CD4-positive, alpha-beta T cell treated with Interleukin-10 for 1 hour (primary cell): ENCODE measurements around the gene MVD.

Experiments
- DNase-seq: peaks from one replicate; pipeline ENCODE4 v3.0.0-alpha.2; 2020

MVD gene

GRCh38 chr16:88697116-88697830, 34.4 kb upstream of the MVD start:
- DNase-seq, result no peak

DNA sequence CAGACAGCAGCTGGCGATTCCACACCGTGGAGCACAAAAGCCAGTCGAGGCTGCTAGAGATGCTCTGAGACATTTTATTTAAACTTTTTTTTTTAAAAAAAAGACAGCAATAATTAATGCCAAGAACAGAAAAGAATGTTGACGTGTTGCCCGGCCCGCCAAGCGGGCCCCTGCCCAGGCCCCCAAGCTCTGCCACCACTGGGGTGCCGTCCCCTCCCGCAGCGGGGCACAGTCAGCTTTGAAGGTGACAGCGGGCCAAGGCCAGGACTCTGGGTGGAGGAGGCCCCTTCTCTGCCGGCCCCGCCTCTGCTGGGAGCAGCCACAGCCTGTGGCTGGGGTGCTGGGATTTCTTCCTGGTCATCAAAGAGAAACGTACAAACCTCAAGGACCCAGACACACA, 33.5 kb upstream of the MVD start:
- no peak for DNase-seq

DNA sequence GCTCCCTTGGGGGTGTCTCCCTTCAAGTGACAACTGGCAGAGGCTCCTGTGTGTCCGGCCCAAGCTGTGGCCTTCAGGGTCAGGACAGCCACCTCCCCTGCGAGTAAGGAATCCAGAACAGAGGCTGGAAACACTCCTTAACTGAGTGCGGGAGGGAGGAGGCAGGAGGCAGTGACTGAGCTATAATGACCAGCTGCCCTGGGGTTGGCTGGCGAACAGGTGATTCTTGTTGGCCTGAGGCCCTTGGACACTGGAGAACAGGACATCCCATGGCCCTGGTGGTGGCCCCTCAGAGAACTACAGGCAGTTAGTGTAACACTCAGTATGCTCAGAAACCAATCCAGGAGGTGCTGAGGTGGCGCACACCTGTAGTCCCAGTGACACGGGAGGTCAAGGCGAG, 32.9 kb upstream of the MVD start:
- no peak for DNase-seq

DNA sequence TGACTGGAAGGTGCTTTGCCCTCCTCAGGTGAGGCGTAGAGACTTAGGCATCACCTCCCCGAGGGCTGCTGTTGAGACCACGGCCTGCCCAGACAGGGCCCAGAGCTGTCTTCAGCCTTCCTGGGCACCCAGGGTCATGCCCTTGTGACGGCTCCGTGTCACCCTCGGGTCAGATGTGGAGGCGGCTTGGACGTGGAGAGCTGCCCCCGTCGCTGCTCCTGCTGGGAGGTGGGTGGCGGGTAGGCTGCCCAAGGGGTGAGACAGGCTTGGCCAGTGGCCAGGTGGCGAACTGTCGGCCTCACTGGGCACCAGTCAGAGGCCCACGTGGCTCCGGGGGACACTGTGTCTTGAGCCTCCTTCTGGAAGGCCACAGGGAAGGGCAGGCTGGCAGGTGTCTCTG, 32.3 kb upstream of the MVD start:
- DNase-seq, result no peak

DNA sequence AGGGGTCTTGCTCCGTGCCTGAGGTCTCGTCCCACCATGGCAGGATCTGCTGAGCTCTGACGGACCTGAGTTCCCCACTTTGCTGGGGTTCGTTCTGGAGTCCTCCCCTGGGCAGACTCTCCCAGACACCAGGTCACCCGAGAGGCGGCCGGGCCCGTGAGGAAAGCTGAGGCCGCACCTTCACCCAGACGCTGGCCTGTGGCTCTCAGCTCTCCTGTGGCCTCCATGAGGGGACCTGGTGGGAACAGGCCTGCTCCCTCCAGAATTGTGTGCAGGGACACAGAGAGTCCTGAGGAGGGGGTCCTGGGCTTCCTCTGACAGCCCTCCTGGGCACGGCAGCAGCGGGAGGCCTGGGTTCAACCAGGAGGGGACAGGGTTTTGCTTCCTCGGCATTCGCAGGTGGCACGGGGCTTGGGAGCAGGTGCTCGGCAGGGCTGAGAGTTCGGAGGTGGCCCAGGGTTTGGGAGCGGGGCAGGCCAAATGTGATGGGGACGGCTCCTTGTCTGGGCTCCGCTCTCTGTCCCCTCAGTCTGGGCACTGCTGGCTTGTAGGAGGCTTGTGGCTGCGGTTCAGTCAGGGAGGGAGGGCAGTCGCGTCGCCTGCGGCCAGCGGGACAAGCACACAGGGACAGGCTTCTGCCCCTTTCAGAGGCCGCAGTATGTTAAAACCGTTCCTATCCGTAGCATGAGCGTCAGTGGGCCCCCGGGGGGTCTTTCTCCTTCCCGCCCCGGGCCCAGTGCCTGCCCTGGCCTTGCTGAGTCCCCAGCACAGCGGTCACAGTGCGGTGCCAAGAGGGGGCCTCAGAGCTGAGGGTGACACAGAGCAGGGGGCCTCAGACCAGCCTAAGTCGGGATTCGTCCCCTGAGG, 31.6 kb upstream of the MVD start:
- no peak for DNase-seq

GRCh38 chr16:88693420-88694177, 30.7 kb upstream of the MVD start:
- no peak for DNase-seq

DNA sequence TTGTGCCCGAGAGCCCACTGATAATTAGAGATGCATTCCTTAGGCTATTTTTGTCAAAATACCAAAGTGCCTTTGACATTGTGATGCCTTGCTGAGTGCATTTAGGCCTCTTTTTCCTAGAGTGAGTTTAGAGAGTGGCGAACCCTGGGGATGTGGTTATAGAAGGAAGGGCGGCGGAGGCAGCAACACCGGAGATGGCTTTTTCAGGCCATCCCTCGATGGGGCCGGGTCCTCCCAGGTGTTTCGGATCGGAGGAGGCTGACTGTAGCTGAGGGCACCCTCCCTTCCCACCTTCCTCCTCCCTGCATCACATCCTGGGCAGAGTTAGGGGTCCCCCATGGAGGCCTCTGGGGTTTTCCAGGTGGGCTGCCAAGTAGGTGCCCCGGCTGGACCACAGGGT, 30.0 kb upstream of the MVD start:
- no peak for DNase-seq

GRCh38 chr16:88691924-88692560, 29.2 kb upstream of the MVD start:
- DNase-seq, result peak; percentile 46

- no peak for DNase-seq
Observed at GRCh38 chr16:88691129-88691813, 28.4 kb upstream of the MVD start.

DNA sequence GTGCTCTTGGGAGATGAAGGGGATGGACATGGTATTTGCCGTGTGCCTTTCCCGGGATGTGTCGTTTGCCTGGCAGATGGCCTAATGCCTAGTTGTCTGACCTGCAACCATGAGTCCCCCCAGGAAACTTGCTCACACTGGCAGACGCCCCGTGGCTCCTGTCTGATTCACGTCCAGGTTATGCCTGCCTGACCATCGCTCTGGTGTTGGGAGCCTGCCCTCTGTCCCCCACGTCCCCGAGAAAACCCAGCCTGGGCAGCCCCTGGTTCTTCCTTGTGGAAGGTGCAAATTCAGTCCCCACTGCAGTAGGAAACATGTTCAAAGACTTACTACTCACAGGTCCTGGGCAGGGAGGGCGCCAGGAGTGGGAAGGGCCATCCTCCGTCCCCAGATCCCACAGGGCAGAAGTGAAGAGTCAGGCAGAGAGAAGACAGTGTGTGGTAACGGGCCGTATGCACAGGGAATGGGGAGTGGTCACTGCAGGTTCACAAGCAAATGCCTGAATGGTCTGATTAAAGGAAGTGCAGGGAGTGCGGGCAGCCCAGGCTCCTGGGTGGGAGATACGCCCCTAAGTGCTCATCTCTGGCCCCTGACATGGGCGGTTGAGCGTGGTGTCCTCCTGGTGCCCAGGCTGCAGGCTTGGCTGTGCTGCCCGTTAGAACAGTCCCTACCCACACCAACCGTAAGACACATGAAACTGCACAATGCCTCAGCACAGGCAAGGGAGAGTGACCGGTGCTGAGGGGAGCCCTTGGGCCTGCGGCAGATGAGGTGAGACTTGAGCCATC, 27.6 kb upstream of the MVD start:
- no peak for DNase-seq

GRCh38 chr16:88688013-88688778, 25.3 kb upstream of the MVD start:
- no peak for DNase-seq

GRCh38 chr16:88687676-88688012, 24.8 kb upstream of the MVD start:
- no peak for DNase-seq

DNA sequence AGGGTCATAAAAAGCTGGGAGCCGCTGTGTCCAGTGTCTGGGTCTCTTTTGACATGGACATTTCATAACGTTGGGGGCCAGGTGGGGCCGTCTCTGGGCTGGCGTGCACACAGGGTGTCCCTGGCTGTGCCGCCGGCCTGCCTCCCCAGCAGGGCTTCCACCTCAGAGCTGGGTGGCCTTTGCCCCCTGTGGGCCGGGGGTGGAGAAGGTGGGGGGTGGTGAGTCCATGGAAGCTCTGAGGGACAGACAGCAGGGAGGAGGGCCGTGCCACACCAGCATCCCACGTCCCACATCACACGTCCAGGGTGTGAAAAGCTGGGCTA, 24.3 kb upstream of the MVD start:
- DNase-seq, result no peak

GRCh38 chr16:88686439-88687253, 23.8 kb upstream of the MVD start, which contains the start of gene SNAI3:
Gene SNAI3, minus strand, starts transcription at chr16:88686507. Its CDS starts 101 bp downstream, at chr16:88686406.
- DNase-seq, result peak; percentile 87

- no peak for DNase-seq
Observed at GRCh38 chr16:88686062-88686438, 23.2 kb upstream of the MVD start.

- peak; percentile 63 for DNase-seq
Observed at GRCh38 chr16:88685156-88686061, 22.5 kb upstream of the MVD start.

- no peak for DNase-seq
Observed at GRCh38 chr16:88684569-88685155, 21.8 kb upstream of the MVD start.

GRCh38 chr16:88681709-88682451, 19.0 kb upstream of the MVD start:
- peak; percentile 58 for DNase-seq
